Motor neuron (in vitro differentiated cells): ENCODE measurements around the gene FXR2. TPM values are rescaled to one million over a fixed set of nuclear protein-coding genes. Genes with fewer than 3 reads are reported as not detected.
A peak's percentile ranks its signal among the peaks of the same experiment; 100 is the strongest.
"Not testable (repeated sequence)": the region's sequence is repeated elsewhere in the genome, so short reads cannot be mapped to it uniquely, and the experiment has no call there.

Experiments
- ATAC-seq, 8 experiments: fragments of 200-7000 bp; cut with Tn5 transposase; replicated peaks in 6 of 8; 2 replicates each; pipeline ENCODE4 v1.8.0; 2021; ENCODE audit warnings: mild to moderate bottlenecking in 8 of 8, moderate library complexity in 8 of 8
- H3K27ac ChIP-seq, 2 donors: fragments of 250-450 bp; sonication (Bioruptor Pico); 2 replicates each; pipeline ENCODE4 v1.9.0; 2021; ENCODE audit warnings: antibody characterized with exemption in 2 of 2, mild to moderate bottlenecking in 2 of 2, moderate library complexity in 1 of 2
- H3K4me1 ChIP-seq, 2 donors: fragments of 250-450 bp; sonication (Bioruptor Pico); replicated peaks in 1 of 2; 2 replicates each; pipeline ENCODE4 v1.6.1; 2021; ENCODE audit warnings: antibody characterized with exemption in 2 of 2, mild to moderate bottlenecking in 2 of 2, moderate library complexity in 1 of 2
- H3K4me3 ChIP-seq, 5 donors: fragments of 250-450 bp; sonication (Bioruptor Pico); 2 replicates each; pipeline ENCODE4 v1.9.0; 2021; ENCODE audit warnings: antibody characterized with exemption in 5 of 5, mild to moderate bottlenecking in 5 of 5, moderate library complexity in 4 of 5
- WGBS, 10 experiments: fragments of 450-650 bp; shearing (Covaris generic); methylation state at CpG; one replicate each; pipeline ENCODE4 v1.0.0; 2022; 5-methylcytosine and 5-hydroxymethylcytosine counted together
- in situ Hi-C, 9 experiments: fragments of 400-800 bp; cut with MboI; loops; one replicate each; pipeline ENCODE4 v1.15.0; 2021; ENCODE audit warnings: low sequenced_read_pairs in 9 of 9, low pct_unique_long_range_greater_than_20kb in 2 of 9; ENCODE audit not compliant: unreplicated experiment in 9 of 9
- total RNA-seq, 8 experiments: library from RNA; unstranded; fragments of 300-600 nt; gene quantifications; 2 replicates each; pipeline versions ENCODE4 v1.2.3 to v1.2.4, GENCODE V29; 2022

FXR2 gene
- total RNA-seq, 8 experiments from 2014 or later: 33.0 to 53.4 (median 46.1) TPM

DNA sequence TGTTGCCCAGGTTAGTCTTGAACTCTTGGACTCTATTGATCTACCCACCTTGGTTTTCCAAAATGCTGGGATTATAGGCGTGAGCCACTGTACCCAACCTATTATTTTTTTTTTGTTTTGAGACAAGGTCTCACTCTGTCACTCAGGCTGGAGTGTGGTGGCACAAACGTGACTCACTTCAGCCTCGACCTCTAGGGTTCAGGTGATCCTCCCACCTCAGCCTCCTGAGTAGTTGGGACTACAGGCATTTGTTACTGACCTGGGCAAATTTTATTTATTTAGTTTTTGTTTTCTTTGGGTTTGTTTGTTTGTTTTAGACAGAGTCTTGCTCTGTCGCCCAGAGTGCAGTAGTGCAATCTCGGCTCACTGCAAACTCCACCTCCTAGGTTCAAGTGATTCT is 9.0 kb upstream of the FXR2 start:
- in situ Hi-C loops: no loop called here
- no peak overlapping the region for H3K27ac ChIP-seq
- 20 to 80% (median 60%) methylated on average over 1 to 3 of the region's 5 CpGs; no CpG with 5 or more reads in 3 of the 10 experiments for WGBS, 10 experiments
- H3K4me1 ChIP-seq: peaks cover 5 to 11% of the 10 kb centered on the region in 2 donors
- no peak overlapping the region for H3K4me3 ChIP-seq
- no peak for ATAC-seq

DNA sequence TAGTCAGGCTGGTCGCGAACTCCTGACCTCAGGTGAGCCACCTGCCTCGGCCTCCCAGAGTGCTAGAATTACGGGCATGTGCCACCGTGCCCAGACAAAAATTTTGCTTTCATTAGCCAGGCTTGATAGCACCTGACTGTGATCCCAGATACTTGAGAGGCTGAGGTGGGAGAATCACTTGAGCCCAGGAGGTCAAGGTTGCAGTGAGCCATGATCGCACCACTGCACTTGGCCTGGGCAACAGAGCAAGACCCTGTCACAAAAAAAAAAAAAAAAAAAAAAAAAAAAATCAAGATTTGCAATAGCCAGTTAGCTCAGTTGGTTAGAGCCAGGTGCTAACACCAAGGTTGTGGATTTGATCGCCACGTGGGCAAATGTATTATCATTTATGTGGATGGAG is 6.1 kb upstream of the FXR2 start:
- 78 to 100% (median 85%) methylated on average over 1 to 5 of the region's 8 CpGs; no CpG with 5 or more reads in 3 of the 10 experiments for WGBS, 10 experiments
- in situ Hi-C loops: no loop called here
- no peak overlapping the region for H3K27ac ChIP-seq
- no peak for ATAC-seq
- H3K4me1 ChIP-seq: no peaks in the 10 kb centered on the region
- no peak overlapping the region for H3K4me3 ChIP-seq

GRCh38 chr17:7618608-7619007 is 3.9 kb upstream of the FXR2 start:
- WGBS, 10 experiments: 25 to 90% (median 83%) methylated on average over 1 to 5 of the region's 5 CpGs
- no peak overlapping the region for H3K27ac ChIP-seq
- no peak overlapping the region for H3K4me3 ChIP-seq
- peaks cover under 1 to 2% of the 10 kb centered on the region in 2 donors for H3K4me1 ChIP-seq
- ATAC-seq: no peak
- in situ Hi-C loops: no loop called here

DNA sequence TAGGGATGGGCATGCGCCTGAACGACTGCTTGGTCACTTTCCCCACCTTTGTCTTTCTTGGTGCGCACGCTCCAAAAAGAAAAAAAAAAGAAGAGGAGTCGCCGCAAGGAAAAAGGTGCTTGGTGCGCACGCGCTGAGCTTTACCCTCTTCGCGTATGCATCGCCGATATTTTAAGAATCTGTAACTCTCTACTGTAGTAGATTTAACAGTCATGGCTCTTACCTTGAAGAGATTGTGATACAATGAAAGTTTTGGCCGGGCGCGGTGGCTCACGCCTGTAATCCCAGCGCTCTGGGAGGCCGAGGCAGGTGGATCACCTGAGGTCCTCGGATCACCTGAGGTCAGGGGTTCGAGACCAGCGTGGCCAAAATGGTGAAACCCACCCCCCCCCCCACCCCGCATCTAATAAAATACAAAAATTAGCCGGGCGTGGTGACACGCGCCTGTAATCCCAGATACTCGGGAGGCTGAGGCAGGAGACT is 609 bp upstream of the FXR2 start:
- Histone ChIP-seq H3K4me1 (peaks cover 15 to 22% of the 10 kb centered on the region in 2 donors), H3K27ac (peak overlapping the region; percentile 52 to 77), H3K4me3 (peak overlapping the region; percentile 35 to 41 (median 40))
- WGBS, 10 experiments: 2 to 33% (median 6%) methylated on average over 3 to 12 of the region's 28 CpGs; no CpG with 5 or more reads in 5 of the 10 experiments
- in situ Hi-C loops: no loop called here
- ATAC-seq: no peak

- H3K4me3 ChIP-seq: peak overlapping the region; percentile 59 to 93 (median 69)
- 0 to 29% (median 11%) methylated on average over 1 to 14 of the region's 20 CpGs for WGBS, 10 experiments
- ATAC-seq: no peak
- H3K4me1 ChIP-seq: peaks cover 15 to 22% of the 10 kb centered on the region in 2 donors
- in situ Hi-C loops: no loop called here
- peak overlapping the region; percentile 91 to 94 for H3K27ac ChIP-seq
Measured at GRCh38 chr17:7613769-7614424, 800 bp downstream of the FXR2 start.

GRCh38 chr17:7612294-7612640 is 2.4 kb downstream of the FXR2 start:
- 75 to 100% (median 100%) methylated on average over 1 of the region's 1 CpG; no CpG with 5 or more reads in 1 of the 10 experiments for WGBS, 10 experiments
- Histone ChIP-seq H3K4me3 (peak overlapping the region in 1 of 5 donors; percentile 2), H3K4me1 (peaks cover 15 to 22% of the 10 kb centered on the region in 2 donors), H3K27ac (no peak overlapping the region)
- no peak for ATAC-seq
- in situ Hi-C loops: no loop called here

DNA sequence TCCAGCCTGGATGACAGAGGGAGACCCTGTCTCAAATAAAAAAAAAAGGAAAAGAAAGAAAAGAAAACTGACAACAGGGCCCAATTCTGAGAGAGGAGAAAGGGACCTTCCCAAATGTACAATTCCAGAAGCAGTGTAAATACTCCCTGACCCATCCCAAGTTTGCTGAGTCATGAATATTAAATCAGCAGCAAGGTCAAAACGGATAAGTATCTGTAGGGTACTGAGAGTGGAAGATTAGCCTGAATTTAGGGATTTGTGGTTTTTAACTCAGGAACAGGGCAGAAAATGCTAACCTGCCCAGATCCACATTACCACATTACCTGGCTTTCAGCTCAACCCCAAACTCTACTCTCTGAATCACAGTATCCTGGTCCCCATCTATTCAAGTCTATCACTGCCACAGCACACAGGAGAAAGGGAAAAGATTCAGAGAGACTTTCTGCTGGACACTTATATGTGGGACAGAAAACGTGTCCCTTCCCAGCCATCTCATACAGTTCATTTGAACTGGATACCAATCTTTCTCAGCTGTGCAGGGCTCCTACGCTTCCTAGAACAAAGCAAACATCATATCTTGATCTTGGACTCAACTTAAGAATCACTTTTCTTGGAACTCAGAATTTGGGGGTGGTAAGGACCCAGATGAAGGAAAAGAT is 2.9 kb downstream of the FXR2 start:
- ATAC-seq: no peak

GRCh38 chr17:7610641-7611040 is 4.1 kb downstream of the FXR2 start:
- H3K27ac ChIP-seq: no peak overlapping the region
- no peak for ATAC-seq
- in situ Hi-C loops: no loop called here
- H3K4me3 ChIP-seq: no peak overlapping the region
- peaks cover 15 to 22% of the 10 kb centered on the region in 2 donors for H3K4me1 ChIP-seq
- 90 to 100% (median 100%) methylated on average over 1 to 2 of the region's 2 CpGs; no CpG with 5 or more reads in 4 of the 10 experiments for WGBS, 10 experiments

More for the DNA sequence above, 2.9 kb downstream of the FXR2 start:
- Histone ChIP-seq H3K27ac (no peak overlapping the region), H3K4me3 (no peak overlapping the region), H3K4me1 (peaks cover 15 to 22% of the 10 kb centered on the region in 2 donors)
- in situ Hi-C loops: no loop called here
- WGBS, 10 experiments: 0 to 100% (median 87%) methylated on average over 1 to 3 of the region's 3 CpGs

- WGBS, 10 experiments: 87 to 100% (median 93%) methylated on average over 1 to 4 of the region's 4 CpGs; no CpG with 5 or more reads in 1 of the 10 experiments
- Histone ChIP-seq H3K27ac (no peak overlapping the region), H3K4me3 (no peak overlapping the region), H3K4me1 (no peaks in the 10 kb centered on the region)
- in situ Hi-C loops: no loop called here
- no peak for ATAC-seq
Measured at GRCh38 chr17:7606280-7606679, 8.4 kb downstream of the FXR2 start.

DNA sequence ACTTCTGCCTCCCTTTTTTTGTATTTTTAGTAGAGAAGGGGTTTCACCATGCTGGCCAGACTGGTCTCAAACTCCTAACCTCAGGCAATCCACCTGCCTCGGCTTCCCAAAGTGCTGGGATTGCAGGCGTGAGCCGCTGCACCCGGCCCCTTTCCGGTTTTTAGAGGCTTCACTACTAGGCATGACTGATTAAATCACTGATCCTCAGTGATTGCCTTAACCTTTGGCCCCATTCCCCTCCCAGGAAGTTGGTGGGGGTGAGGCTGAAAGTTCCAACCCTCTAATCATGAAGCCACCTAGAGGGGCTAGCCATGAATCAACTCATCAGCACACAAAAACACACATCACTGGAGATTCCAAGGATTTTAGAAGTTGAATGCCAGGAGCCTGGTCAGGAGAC is 17.1 kb downstream of the FXR2 start:
- WGBS, 10 experiments: 100% methylated on average over 1 of the region's 5 CpGs; no CpG with 5 or more reads in 8 of the 10 experiments
- ATAC-seq, H3K4me1 ChIP-seq, H3K27ac ChIP-seq, in situ Hi-C loops, H3K4me3 ChIP-seq: not testable (repeated sequence)

DNA sequence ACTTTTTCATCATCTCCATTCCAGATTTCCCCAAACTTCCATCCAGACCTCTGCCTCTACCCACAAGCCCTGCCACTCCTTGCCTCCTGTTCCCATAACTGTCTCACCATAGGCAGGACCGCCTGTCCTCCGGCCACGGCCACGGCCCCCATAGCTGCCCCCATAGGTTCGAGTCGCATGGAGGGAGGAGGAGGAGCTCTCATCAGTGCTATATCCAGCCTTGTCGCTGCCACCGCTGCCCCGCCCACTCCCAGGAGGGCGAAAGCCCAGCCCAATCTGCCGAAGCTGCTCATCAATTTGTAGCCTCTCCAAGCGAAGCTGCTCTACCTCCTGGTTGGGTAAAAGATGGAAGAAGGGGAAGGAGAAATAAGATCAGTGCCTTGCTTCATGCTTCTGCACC is 21.4 kb downstream of the FXR2 start:
- WGBS, 10 experiments: 60 to 100% (median 84%) methylated on average over 1 to 11 of the region's 12 CpGs; no CpG with 5 or more reads in 3 of the 10 experiments
- H3K4me1 ChIP-seq: peaks cover 4 to 6% of the 10 kb centered on the region in 2 donors

DNA sequence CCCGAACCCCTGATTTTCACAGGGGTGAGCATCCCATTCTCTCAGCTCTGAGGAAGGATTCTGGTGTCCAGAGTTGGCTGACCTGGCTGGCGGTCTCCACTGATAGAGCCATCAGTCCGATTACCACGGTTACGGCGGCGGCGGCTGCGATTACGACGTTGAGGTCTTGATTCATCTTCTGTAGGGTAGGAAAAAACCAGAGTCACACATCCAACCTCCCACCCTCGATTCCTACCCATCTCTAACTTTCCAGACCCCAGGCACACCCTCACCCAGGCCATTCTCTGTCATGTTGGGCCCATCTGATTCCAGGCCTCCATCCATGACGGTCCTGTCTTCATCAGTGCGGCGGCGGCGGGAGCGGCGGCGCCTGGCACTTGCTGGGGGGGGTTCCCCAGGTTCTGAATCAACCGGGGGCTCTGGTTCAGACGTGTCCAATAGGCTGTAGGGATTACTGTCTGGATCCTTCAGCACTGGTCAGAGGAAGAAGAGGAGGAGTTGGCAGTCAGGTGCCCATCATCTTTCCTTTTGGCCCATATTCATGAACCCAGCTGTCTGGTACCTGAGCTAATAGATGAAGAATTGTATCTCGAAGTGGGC is 22.2 kb downstream of the FXR2 start:
- no peak overlapping the region for H3K27ac ChIP-seq
- peaks cover 4 to 6% of the 10 kb centered on the region in 2 donors for H3K4me1 ChIP-seq
- 82 to 100% (median 95%) methylated on average over 2 to 21 of the region's 23 CpGs; no CpG with 5 or more reads in 5 of the 10 experiments for WGBS, 10 experiments
- H3K4me3 ChIP-seq: no peak overlapping the region
- in situ Hi-C loops: no loop called here
- ATAC-seq: no peak

More for the DNA sequence above, 21.4 kb downstream of the FXR2 start:
- in situ Hi-C loops: no loop called here
- no peak overlapping the region for H3K27ac ChIP-seq
- no peak for ATAC-seq
- H3K4me3 ChIP-seq: no peak overlapping the region

GRCh38 chr17:7591596-7591995 is 23.1 kb downstream of the FXR2 start:
- H3K27ac ChIP-seq: no peak overlapping the region
- ATAC-seq: no peak
- in situ Hi-C loops: no loop called here
- WGBS, 10 experiments: 100% methylated on average over 1 to 3 of the region's 5 CpGs; no CpG with 5 or more reads in 6 of the 10 experiments
- no peak overlapping the region for H3K4me3 ChIP-seq
- peaks cover 4 to 6% of the 10 kb centered on the region in 2 donors for H3K4me1 ChIP-seq
